ENCODE measurements around the gene FCHO2.
"Not testable (repeated sequence)": the region's sequence is repeated elsewhere in the genome, so short reads cannot be mapped to it uniquely, and the experiment has no call there.

The FCHO2 gene

GRCh38 chr5:72955143-72955767 lies 586 bp upstream of the FCHO2 start:
- no peak for DNase-seq (ENCODE audit: low read depth in 2 of 2)

DNA sequence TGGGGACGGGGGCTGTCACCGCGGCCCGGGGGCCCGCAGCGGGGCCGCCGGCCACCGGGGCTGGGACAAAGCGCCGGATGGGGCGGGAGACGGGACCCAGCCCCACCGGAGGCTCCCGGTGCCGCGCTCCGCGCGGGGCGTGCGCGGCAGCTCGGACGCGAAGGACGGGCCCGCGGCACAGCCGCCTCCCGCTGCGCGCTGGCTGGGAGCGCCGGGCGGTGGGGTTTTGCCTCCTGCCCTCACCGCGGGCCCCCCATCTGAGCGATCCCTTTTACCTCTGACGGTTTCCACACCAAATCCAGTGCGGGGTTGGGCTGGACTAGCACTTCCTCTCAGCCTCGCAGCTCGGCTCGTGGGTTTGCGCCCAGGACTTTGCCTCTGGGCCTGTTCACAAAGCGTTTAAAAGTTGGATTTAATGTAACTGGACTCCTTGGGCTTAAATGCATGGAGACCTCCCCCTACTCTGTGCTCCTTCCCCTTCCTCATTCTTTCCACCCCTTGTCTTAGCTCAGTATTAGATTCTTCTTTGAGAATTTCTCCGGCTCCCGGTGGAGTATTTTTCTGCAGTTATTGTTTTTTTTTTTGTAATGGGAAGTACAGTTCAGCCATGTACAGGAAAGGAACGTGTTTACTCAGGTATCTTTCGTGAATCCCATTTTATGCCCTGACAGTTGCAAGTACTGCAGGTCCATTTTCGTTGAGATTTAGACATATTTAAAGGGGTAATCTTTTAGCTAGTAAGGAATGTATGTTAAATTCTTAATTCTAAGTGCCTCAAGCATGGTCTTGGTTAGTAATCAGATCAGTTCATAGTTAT lies 691 bp downstream of the FCHO2 start:
- peak in 1 of 2 donors; percentile 0 for DNase-seq (ENCODE audit: low read depth in 2 of 2)

- DNase-seq (ENCODE audit: low read depth in 2 of 2) = no peak
Observed at GRCh38 chr5:72957337-72957736, 1.5 kb downstream of the FCHO2 start.

- DNase-seq (ENCODE audit: low read depth in 2 of 2) = no peak
Observed at GRCh38 chr5:72959257-72959656, 3.4 kb downstream of the FCHO2 start.

DNA sequence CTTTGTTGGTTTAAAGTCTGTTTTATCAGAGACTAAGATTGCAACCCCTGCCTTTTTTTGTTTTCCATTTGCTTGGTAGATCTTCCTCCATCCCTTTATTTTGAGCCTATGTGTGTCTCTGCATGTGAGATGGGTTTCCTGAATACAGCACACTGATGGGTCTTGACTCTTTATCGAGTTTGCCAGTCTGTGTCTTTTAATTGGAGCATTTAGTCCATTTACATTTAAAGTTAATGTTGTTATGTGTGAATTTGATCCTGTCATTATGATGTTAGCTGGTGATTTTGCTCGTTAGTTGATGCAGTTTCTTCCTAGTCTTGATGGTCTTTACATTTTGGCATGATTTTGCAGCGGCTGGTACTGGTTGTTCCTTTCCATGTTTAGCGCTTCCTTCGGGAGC lies 18.6 kb downstream of the FCHO2 start:
- not testable (repeated sequence) for DNase-seq (ENCODE audit: low read depth in 2 of 2)

- DNase-seq (ENCODE audit: low read depth in 2 of 2) = not testable (repeated sequence)
Observed at GRCh38 chr5:72976810-72977209, 21.0 kb downstream of the FCHO2 start.

DNA sequence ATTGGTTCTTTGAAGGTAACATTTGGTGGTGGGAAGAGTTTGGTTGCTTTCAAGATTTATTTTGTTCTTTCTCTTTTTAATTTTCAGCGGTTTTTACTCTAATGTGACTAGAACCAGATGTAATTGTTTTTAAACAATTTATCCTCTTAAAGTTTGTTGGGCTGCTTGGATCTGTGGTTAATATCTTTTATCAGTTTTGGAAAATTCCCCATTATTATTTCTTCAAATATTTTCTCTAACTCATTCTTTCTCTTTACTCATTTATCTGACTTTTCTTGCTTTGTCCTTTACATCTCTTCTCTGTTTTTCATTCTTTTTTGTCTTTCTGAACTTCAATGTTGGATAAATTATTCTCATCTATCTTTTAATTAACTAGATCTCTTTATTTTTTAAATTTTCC lies 29.9 kb downstream of the FCHO2 start:
- no peak for DNase-seq (ENCODE audit: low read depth in 2 of 2)

- DNase-seq (ENCODE audit: low read depth in 2 of 2) = no peak
Observed at GRCh38 chr5:72988769-72989168, 32.9 kb downstream of the FCHO2 start.

DNA sequence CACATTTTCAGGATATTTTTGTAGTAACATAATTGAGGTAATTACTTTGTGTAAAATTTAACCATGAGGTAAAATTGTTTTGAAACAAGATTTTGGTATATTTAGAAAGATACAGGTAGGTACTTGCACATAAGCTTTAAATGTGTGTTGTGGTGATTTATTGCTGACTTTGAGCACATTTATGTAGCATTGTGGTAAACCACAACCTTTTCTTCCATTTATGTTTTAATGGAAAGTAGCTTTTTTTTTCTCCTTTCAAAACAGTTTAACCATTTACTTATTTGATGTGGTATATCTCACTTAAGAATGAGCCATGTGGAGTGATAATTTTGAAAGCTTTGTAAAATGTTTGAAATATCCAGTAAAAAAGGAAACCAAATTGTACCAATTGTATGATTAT lies 35.6 kb downstream of the FCHO2 start:
- DNase-seq (ENCODE audit: low read depth in 2 of 2) = no peak

- DNase-seq (ENCODE audit: low read depth in 2 of 2) = no peak
Observed at GRCh38 chr5:72994578-72994977, 38.7 kb downstream of the FCHO2 start.

- no peak for DNase-seq (ENCODE audit: low read depth in 2 of 2)
Observed at GRCh38 chr5:72996632-72997031, 40.8 kb downstream of the FCHO2 start.

GRCh38 chr5:72999916-73000315 lies 44.1 kb downstream of the FCHO2 start:
- no peak for DNase-seq (ENCODE audit: low read depth in 2 of 2)

DNA sequence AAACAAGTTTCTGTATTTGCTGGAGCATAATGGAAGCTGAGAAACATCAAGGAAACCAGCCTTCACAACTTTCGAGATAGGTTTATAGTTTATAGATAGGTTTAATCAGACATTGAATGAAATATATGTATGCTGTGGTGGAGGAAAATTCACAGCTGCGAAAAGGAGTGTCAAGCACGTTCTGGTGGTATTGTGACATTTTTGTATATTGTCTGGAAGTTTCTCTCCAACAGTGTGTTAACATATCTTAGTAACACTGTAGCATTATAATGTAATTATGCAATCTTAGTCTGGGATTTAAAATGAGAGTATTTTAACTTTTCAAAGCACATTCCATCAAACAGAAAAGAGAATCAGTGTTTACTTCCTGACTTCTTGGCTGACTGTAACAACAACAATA lies 50.0 kb downstream of the FCHO2 start:
- no peak for DNase-seq (ENCODE audit: low read depth in 2 of 2)

DNA sequence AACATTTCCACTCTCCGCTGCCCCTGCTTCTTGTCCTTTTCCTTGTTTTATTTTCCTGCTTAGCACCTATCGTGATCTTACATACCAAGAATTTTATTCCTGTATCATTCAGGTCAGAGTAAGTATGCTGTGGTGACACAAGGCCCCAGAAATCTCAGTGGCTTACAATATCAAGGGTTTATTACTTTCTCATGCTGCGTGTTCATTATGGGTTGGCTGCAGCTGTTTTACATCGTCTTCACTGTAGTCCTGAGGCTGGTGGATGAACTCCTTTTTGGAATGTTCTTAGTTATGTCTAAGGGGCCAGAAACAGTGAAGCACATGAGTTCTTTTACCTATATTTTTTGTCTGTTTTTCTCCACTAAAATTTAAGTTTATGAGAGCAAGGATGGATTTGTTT lies 51.2 kb downstream of the FCHO2 start:
- DNase-seq (ENCODE audit: low read depth in 2 of 2) = no peak

DNA sequence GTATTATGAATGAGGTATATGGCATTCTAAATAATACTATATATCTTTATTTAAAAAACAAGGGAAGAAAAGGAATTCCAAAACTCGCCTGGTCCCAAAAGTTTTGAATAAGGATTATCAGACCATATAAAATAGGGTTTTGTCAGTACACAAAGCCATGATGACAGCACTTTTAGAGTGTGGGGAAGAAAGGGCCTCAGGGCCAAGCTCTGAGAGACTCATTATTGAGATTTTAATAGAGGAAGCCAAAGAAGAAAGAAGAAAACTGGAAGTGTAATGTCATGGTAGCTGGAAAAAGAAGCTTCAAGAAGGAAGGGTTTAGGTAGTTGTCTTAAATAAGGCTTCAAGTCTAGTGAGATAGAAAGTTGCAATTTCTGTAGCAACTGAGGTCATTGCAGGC lies 53.0 kb downstream of the FCHO2 start:
- no peak for DNase-seq (ENCODE audit: low read depth in 2 of 2)

DNA sequence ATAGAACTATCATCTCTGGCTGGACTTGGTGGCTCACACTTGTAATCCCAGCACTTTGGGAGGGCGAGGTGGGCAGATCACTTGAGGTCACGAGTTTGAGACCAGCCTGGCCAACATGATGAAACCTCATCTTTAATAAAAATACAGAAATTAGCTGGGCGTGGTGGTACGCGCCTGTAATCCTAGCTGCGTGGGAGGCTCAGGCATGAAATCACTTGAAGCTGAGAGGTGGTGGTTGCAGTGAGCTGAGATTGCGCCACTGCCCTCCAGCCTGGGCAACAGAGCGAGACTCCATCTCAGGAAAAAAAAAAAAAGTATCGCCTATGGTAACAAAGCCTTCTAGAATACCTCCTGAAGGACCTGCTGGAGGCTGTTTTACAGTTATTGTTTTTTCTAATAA lies 55.8 kb downstream of the FCHO2 start:
- DNase-seq (ENCODE audit: low read depth in 2 of 2) = not testable (repeated sequence)

GRCh38 chr5:73018892-73019291 lies 63.1 kb downstream of the FCHO2 start:
- DNase-seq (ENCODE audit: low read depth in 2 of 2) = no peak

DNA sequence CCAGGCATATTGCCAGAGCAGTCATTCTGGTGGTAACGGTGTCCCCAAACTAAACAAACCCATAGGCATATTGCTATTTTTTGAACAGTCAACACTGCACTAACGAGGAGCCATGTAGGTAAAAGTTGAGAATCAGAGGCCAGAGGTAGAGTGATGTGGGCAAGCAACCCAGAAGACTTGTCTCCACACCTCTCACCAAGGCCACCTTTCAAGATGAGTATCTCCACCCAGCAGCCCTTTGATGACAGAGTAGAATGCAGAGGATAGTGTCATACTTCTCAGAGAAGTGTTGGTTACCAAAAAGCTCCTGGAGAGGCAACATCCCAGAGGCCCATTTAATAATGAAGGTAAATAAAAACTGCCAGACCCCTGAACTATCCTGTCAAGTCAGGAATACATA lies 63.9 kb downstream of the FCHO2 start:
- no peak for DNase-seq (ENCODE audit: low read depth in 2 of 2)

DNA sequence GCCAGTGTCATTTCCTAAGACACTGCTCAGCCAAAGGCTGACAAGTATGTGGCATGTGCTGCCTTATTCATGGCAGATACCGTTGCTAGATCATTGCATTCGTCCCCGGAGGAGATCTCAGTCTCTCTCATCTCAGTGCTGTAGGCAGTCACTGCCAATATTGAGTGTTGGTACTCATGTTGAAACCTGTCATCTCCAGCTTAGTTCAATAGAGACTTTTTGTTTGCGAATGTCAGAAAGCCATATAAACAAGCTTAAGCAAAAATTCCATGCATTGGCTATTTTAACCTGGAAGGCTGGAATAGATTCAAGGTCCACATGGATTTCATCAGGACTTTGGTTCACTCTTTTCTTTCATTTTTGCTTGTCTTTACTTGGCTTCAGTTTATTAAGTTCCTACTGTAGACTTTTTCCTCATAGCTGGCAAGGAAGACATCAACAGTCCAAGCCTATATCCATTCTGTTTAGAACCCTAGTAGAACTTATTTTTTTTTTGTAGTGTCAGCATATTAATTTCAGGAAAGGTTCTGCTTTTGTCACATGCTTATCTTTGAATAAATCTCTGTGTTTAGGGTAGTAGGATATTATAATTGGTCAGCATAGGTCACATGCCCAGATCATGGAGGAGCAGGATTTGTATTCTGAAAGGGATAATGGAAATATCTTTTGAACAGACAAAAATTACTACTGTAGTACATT lies 66.8 kb downstream of the FCHO2 start:
- no peak for DNase-seq (ENCODE audit: low read depth in 2 of 2)

DNA sequence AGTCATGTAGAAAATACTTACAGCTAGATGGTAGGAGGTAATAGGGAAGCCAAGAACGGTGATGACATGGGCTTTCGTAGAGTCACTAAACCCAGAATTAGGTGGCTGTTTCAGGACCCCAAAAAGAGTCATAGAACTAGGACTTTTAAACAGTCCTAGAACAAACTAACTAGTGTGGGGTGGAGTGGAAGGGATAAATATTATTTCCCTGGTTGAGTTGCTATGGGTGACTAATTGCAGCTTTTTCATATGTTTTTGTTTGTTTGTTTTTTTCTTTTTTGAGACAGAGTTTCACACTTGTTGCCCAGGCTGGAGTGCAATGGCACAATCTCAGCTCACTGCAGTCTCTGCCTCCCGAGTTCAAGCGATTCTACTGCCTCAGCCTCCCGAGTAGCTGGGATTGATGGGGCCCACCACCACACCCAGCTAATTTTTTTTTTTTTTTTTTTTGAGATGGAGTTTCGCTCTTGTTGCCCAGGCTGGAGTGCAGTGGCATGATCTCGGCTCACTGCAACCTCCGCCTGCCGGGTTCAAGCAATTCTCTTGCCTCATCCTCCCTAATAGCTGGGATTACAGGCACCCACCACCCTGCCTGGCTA lies 69.2 kb downstream of the FCHO2 start:
- DNase-seq (ENCODE audit: low read depth in 2 of 2) = not testable (repeated sequence)

- DNase-seq (ENCODE audit: low read depth in 2 of 2) = no peak
Observed at GRCh38 chr5:73027361-73027760, 71.5 kb downstream of the FCHO2 start.

GRCh38 chr5:73027816-73028215 lies 72.0 kb downstream of the FCHO2 start:
- no peak for DNase-seq (ENCODE audit: low read depth in 2 of 2)
